Neural progenitor cell (in vitro differentiated cells): ENCODE results near the gene LINC00237.
A peak's percentile ranks its signal among the peaks of the same experiment; 100 is the strongest.

ENCODE experiments used
- CTCF ChIP-seq: fragments of 200-600 bp; sonication (generic); IDR thresholded peaks from 2 replicates; pipeline ENCODE4 v1.5.1; 2017; ENCODE audit warnings: antibody characterized with exemption, mild to moderate bottlenecking
- EZH2 ChIP-seq: fragments of 200-600 bp; sonication (generic); IDR thresholded peaks from 2 replicates; pipeline ENCODE4 v1.6.1; 2017; ENCODE audit warnings: antibody characterized with exemption, mild to moderate bottlenecking, moderate library complexity

- TF ChIP-seq CTCF (no peak), EZH2 (peak; percentile 73)
Observed at GRCh38 chr20:21099751-21100577, 6.2 kb downstream of the LINC00237 start.
